Nephron (organoid): ENCODE results near the gene TMEM235.

Source experiments
- H3K27ac Mint-ChIP-seq, 3 experiments: 2 replicates each; pipeline ENCODE4 v1.8.0; 2020; ENCODE audit warnings: mixed read lengths in 3 of 3, mild to moderate bottlenecking in 2 of 3, moderate library complexity in 1 of 3
- H3K27me3 Mint-ChIP-seq: 2 replicates; pipeline ENCODE4 v1.8.0; 2021; ENCODE audit warnings: low read depth, mild to moderate bottlenecking, moderate library complexity, mixed read lengths
- H3K36me3 Mint-ChIP-seq: 2 replicates; pipeline ENCODE4 v1.8.0; 2020; ENCODE audit warnings: low read depth, mixed read lengths
- H3K4me1 Mint-ChIP-seq: 2 replicates; pipeline ENCODE4 v1.8.0; 2020; ENCODE audit warnings: mixed read lengths
- H3K4me3 Mint-ChIP-seq, 3 experiments: 2 replicates each; pipeline ENCODE4 v1.8.0; 2020; ENCODE audit warnings: mild to moderate bottlenecking in 3 of 3, mixed read lengths in 3 of 3, moderate library complexity in 2 of 3
- H3K9me3 Mint-ChIP-seq: 2 replicates; pipeline ENCODE4 v1.8.0; 2020; ENCODE audit warnings: mixed read lengths
- CTCF ChIP-seq, 3 experiments: fragments of 200-600 bp; sonication (generic); IDR thresholded peaks; one replicate each; pipeline ENCODE4 v1.5.0; 2021; ENCODE audit warnings: antibody characterized with exemption in 3 of 3; ENCODE audit not compliant: unreplicated experiment in 3 of 3

The TMEM235 gene

GRCh38 chr17:78185981-78186691 lies 45.3 kb upstream of the TMEM235 start:
- Mint-ChIP-seq H3K4me3 (peak overlapping the region; percentile 81 to 88 (median 86)), H3K9me3 (no peaks in the 10 kb centered on the region), H3K27ac (peak overlapping the region in 2 of 3 experiments; percentile 27 to 51), H3K4me1 (peaks cover 42% of the 10 kb centered on the region), H3K36me3 (peaks cover 27% of the 10 kb centered on the region), H3K27me3 (no peaks in the 10 kb centered on the region)
- no peak for TF ChIP-seq CTCF (IDR thresholded peaks at IDR 0.05; ENCODE audit: unreplicated experiment in 3 of 3)

- peak; percentile 81 to 95 (median 84) for TF ChIP-seq CTCF (IDR thresholded peaks at IDR 0.05; ENCODE audit: unreplicated experiment in 3 of 3)
- Mint-ChIP-seq H3K36me3 (peaks cover 24% of the 10 kb centered on the region), H3K27me3 (no peaks in the 10 kb centered on the region), H3K9me3 (no peaks in the 10 kb centered on the region), H3K4me1 (peaks cover 42% of the 10 kb centered on the region), H3K4me3 (peak within 1 kb of the TSS; percentile 81 to 96 (median 91)), H3K27ac (peak within 1 kb of the TSS; percentile 85 to 94 (median 89))
Measured at GRCh38 chr17:78186692-78187595, 44.5 kb upstream of the TMEM235 start, which contains the start of the genes AFMID and TK1. Gene AFMID (plus strand): TSS chr17:78187362. CDS start chr17:78187371, 9 bp downstream. Gene TK1 (minus strand): TSS chr17:78187052. CDS start chr17:78186994, 58 bp downstream.

GRCh38 chr17:78196716-78197115 lies 34.7 kb upstream of the TMEM235 start:
- no peaks in the 10 kb centered on the region for H3K27me3 Mint-ChIP-seq

GRCh38 chr17:78197147-78197832 lies 34.1 kb upstream of the TMEM235 start:
- Mint-ChIP-seq H3K9me3 (no peaks in the 10 kb centered on the region), H3K36me3 (peaks cover 38% of the 10 kb centered on the region), H3K27ac (peak overlapping the region in 1 of 3 experiments; percentile 52), H3K27me3 (no peaks in the 10 kb centered on the region), H3K4me3 (no peak overlapping the region), H3K4me1 (no peaks in the 10 kb centered on the region)
- TF ChIP-seq CTCF (IDR thresholded peaks at IDR 0.05; ENCODE audit: unreplicated experiment in 3 of 3): no peak

More at GRCh38 chr17:78196716-78197115, 34.7 kb upstream of the TMEM235 start:
- Mint-ChIP-seq H3K36me3 (peaks cover 38% of the 10 kb centered on the region), H3K9me3 (no peaks in the 10 kb centered on the region), H3K27ac (no peak overlapping the region), H3K4me1 (no peaks in the 10 kb centered on the region), H3K4me3 (no peak overlapping the region)
- TF ChIP-seq CTCF (IDR thresholded peaks at IDR 0.05; ENCODE audit: unreplicated experiment in 3 of 3): no peak

- Mint-ChIP-seq H3K4me1 (no peaks in the 10 kb centered on the region), H3K36me3 (peaks cover 27% of the 10 kb centered on the region), H3K9me3 (no peaks in the 10 kb centered on the region), H3K27ac (no peak overlapping the region), H3K4me3 (no peak overlapping the region), H3K27me3 (no peaks in the 10 kb centered on the region)
- TF ChIP-seq CTCF (IDR thresholded peaks at IDR 0.05; ENCODE audit: unreplicated experiment in 3 of 3): no peak
Measured at GRCh38 chr17:78200451-78200850, 31.0 kb upstream of the TMEM235 start.
